Kidney (tissue), 14 donors: ENCODE measurements around the gene DSCAML1. TPM values are rescaled to one million over a fixed set of nuclear protein-coding genes. Genes with fewer than 3 reads are reported as not detected.

ENCODE experiments used
- DNase-seq, 5 donors: peaks; one replicate each; pipeline ENCODE4 v3.0.0-alpha.2; 2013 to 2020
- FAIRE-seq: peaks from 2 replicates; lab custom pipeline; 2012; peaks lifted over from hg19 to GRCh38; lab: Jason Lieb, UNC
- H3K27ac ChIP-seq, 2 donors: one replicate each; pipeline ENCODE4 v1.7.0; 2013; ENCODE audit warnings: low read depth in 2 of 2, low read length in 2 of 2, inconsistent platforms in 1 of 2
- H3K27me3 ChIP-seq: one replicate; pipeline ENCODE4 v1.7.1; 2013; ENCODE audit warnings: low read length, inconsistent platforms; ENCODE audit not compliant: control insufficient read depth, insufficient read depth
- H3K36me3 ChIP-seq, 3 donors: one replicate each; pipeline versions ENCODE4 v1.7.0 to v1.7.1; 2013; ENCODE audit warnings: low read length in 3 of 3, control low read depth in 1 of 3, inconsistent platforms in 1 of 3; ENCODE audit not compliant: insufficient read depth in 3 of 3, control insufficient read depth in 2 of 3
- H3K4me1 ChIP-seq, 3 donors: one replicate each; pipeline versions ENCODE4 v1.7.0 to v1.7.1; 2013; ENCODE audit warnings: low read length in 3 of 3, inconsistent platforms in 1 of 3, low read depth in 1 of 3; ENCODE audit not compliant: control insufficient read depth in 2 of 3, insufficient read depth in 2 of 3
- H3K4me3 ChIP-seq, 3 donors: one replicate each; pipeline versions ENCODE4 v1.7.0 to v1.8.1; 2013; ENCODE audit warnings: low read length in 3 of 3, control low read depth in 1 of 3, inconsistent platforms in 1 of 3
- H3K9ac ChIP-seq, 3 donors: one replicate each; pipeline versions ENCODE4 v1.7.0 to v1.7.1; 2013; ENCODE audit warnings: low read length in 3 of 3, control low read depth in 1 of 3, inconsistent platforms in 1 of 3
- H3K9me3 ChIP-seq, 3 donors: one replicate each; pipeline versions ENCODE4 v1.7.0 to v1.7.1; 2013; ENCODE audit warnings: low read length in 3 of 3, control low read depth in 1 of 3, inconsistent platforms in 1 of 3; ENCODE audit not compliant: control insufficient read depth in 2 of 3, insufficient read depth in 1 of 3
- CTCF ChIP-seq: IDR thresholded peaks from 3 replicates; pipeline ENCODE4 v1.5.1; 2012; ENCODE audit warnings: mild to moderate bottlenecking, moderate library complexity, borderline replicate concordance; ENCODE audit not compliant: insufficient read depth; ENCODE audit errors: extremely low read depth
- intact Hi-C: fragments of 100-400 bp; cut with DNase I; formaldehyde crosslinking; loops from one replicate; pipeline ENCODE4 v1.11.1; 2022
- polyA plus RNA-seq: library from polyadenylated mRNA; stranded (reverse); fragments of 350-450 nt; fragmentation: Illumina TruSeq; extraction: RNeasy Lipid Tissue Mini Kit (QIAGEN cat#74804); gene quantifications from one replicate; pipeline ENCODE4 v1.2.3, GENCODE V29; 2014; ENCODE audit warnings: low read depth, low replicate concordance; ENCODE audit not compliant: insufficient read depth
- total RNA-seq: library from RNA; stranded (reverse); fragmentation: NEBNext Ultra II Directional; extraction: Animal tissue kit (Norgen Biotek cat#: 25700); gene quantifications from one replicate; pipeline ENCODE4 v1.2.1, GENCODE V29; 2021
- donor health status: control.
- donor health status: control.
- donor health status: control.
- donor health status: control.
- donor health status: control.
- donor health status: DM: yes; HTN: yes; CAD: no.
- donor health status: Normal renal cell carcinoma (clear cell type).

Gene DSCAML1
- total and polyA plus RNA-seq, 2 donors from 2014 or later = 0.95 to 17.3 TPM

DNA sequence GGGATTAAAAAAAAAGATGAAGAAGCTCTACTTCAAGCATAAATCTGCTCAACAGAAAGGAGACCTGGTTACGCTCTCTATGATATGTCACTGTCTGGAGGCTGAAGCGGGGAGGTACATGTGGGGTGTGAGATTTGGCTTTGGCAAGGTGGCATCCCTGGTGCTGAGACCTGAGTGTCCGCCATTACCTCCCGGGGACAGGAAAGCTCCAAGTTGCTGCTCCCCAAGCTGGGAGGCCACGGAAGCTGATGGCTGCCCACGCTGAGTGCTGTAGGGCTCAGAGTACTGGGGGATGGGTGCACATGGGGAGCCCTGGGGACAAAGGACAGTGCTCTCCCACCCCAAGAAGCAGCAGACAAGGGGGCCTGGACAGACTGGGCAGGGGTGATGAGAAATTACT, 167.9 kb downstream of the DSCAML1 start:
- no peak overlapping the region for H3K4me3 ChIP-seq
- no peak for TF ChIP-seq CTCF
- no peak overlapping the region for H3K27ac ChIP-seq
- FAIRE-seq (no peak), DNase-seq (no peak)
- H3K9ac ChIP-seq = no peak overlapping the region
- no peaks in the 10 kb centered on the region for H3K27me3 ChIP-seq
- no peaks in the 10 kb centered on the region for H3K9me3 ChIP-seq
- H3K36me3 ChIP-seq = no peaks in the 10 kb centered on the region
- intact Hi-C loops = no loop called here
- peaks cover 0 to 5% (median under 1%) of the 10 kb centered on the region in 3 donors for H3K4me1 ChIP-seq

DNA sequence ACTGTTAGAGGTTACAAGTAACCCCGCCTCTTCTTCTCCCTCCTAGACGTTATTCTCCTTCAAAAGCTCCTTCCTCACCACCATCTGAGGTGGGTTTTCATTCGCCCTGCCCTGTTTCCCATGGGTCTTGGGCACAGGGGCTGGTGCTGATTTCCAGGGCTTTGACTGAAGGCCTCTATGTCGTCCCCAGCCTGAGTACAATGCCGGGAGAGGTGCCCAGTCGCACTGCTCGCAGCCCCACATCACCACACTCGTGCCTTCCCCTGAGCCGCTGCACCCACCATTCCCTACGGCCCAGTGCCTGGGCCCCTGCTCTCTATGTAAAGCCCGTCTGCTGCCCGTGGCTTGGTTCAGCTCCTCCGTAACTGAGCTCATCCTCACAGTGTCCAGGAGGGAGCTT, 169.8 kb downstream of the DSCAML1 start:
- H3K9me3 ChIP-seq = no peaks in the 10 kb centered on the region
- H3K27me3 ChIP-seq = no peaks in the 10 kb centered on the region
- H3K36me3 ChIP-seq = no peaks in the 10 kb centered on the region
- DNase-seq = no peak
- no peak overlapping the region for H3K27ac ChIP-seq
- intact Hi-C loops = no loop called here
- no peak overlapping the region for H3K4me3 ChIP-seq
- H3K4me1 ChIP-seq = peaks cover 0 to 7% (median 7%) of the 10 kb centered on the region in 3 donors
- no peak overlapping the region for H3K9ac ChIP-seq
- no peak for FAIRE-seq
- no peak for TF ChIP-seq CTCF

GRCh38 chr11:117626576-117626975, 170.4 kb downstream of the DSCAML1 start:
- H3K27me3 ChIP-seq = no peaks in the 10 kb centered on the region
- peaks cover 0 to 1% (median 0%) of the 10 kb centered on the region in 3 donors for H3K9me3 ChIP-seq
- H3K27ac ChIP-seq = no peak overlapping the region
- DNase-seq = no peak
- no peak for FAIRE-seq
- no peak for TF ChIP-seq CTCF
- peaks cover 0 to 7% (median 7%) of the 10 kb centered on the region in 3 donors for H3K4me1 ChIP-seq
- H3K4me3 ChIP-seq = no peak overlapping the region
- no peak overlapping the region for H3K9ac ChIP-seq
- no peaks in the 10 kb centered on the region for H3K36me3 ChIP-seq
- intact Hi-C loops = no loop called here

- no peak for TF ChIP-seq CTCF
- Histone ChIP-seq H3K36me3 (no peaks in the 10 kb centered on the region), H3K4me1 (peaks cover 0 to 7% (median 7%) of the 10 kb centered on the region in 3 donors), H3K27me3 (no peaks in the 10 kb centered on the region), H3K9me3 (peaks cover 0 to 5% (median 3%) of the 10 kb centered on the region in 3 donors), H3K9ac (no peak overlapping the region), H3K4me3 (no peak overlapping the region), H3K27ac (no peak overlapping the region)
- DNase-seq (no peak), FAIRE-seq (no peak)
- intact Hi-C loops = no loop called here
Observed at GRCh38 chr11:117625237-117625636, 171.8 kb downstream of the DSCAML1 start.
